COLO829 (cell line): ENCODE data around the gene TIPRL.
A peak's percentile ranks its signal among the peaks of the same experiment; 100 is the strongest.
"Not testable (repeated sequence)": the region's sequence is repeated elsewhere in the genome, so short reads cannot be mapped to it uniquely, and the experiment has no call there.

Experiments used
- DNase-seq: peaks from one replicate; pipeline ENCODE4 v3.0.0; 2012; ENCODE audit warnings: low spot score

The TIPRL gene

DNA sequence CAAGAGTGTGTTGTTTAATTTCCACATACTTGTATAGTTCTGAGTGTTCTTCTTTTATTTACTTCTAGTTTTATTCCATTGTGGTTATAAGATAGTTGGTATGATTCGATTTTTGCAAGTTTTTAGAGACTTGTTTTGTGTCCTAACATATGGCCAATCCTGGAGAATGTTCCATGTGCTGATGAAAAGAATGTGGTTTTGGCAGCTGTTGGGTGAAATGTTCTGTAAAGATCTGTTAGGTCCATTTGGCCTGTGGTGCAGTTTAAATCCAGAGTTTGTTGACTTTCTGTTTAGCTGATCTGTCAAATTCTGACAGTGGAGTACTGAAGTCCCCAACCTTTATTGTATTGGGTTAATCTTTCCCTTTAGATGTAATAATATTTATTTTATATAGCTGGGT is 19.5 kb upstream of the TIPRL start:
- DNase-seq: no peak

DNA sequence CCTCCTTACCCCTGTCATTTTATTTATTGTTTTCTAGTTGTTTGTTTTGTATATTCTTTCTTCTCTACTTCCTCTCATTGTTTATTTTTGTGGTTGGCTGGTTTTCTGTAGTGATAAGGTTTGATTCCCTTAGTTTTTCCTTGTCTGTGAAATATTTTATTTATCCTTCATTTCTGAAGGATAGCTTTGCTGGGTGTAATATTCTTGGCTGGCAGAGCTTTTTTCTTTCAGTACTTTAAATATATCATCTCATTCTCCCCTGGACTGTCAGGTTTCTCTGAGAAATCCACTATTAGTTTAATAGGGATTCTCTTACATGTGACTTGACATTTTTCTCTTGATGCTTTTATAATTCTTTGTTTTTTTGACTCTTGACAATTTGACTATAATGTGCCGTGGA is 18.8 kb upstream of the TIPRL start:
- DNase-seq: no peak

DNA sequence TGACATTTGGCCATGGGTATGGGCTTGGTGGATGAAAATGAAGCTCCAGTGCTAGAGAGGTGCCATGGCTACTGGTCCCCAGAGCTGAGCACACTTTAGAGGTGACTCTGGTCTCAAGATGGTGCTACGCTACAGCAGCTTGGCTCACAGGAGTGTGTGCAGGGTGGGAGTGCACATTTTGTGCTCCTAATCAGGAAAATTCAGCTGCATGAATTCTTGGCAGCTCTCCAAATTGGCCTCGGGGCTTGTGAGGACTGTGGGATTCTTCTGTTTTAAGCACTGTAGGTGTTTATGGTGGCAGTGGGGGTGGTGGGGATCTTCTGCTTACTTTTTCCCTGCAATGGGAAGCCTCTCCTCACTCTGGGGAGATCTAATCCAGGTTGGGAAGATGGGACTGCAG is 17.3 kb upstream of the TIPRL start:
- DNase-seq: no peak

DNA sequence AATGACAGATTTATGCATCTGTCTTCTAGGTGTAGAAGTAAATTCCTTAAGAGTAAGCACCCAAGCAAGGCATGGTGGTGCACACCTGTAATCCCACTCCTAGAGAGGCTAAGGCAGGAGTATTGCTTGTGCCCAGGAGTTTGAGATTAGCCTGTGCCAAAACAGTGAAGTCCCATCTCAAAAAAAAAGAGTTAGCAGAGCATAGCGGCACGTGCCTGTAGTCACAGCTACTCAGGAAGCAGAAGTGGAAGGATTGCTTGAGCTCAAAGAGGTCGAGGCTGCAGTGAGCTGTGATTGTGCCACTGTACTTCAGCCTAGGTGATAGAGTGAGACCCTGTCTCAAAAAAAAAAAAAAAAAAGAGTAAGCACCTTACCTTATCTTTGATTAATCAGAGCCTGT is 15.1 kb upstream of the TIPRL start:
- DNase-seq: no peak

DNA sequence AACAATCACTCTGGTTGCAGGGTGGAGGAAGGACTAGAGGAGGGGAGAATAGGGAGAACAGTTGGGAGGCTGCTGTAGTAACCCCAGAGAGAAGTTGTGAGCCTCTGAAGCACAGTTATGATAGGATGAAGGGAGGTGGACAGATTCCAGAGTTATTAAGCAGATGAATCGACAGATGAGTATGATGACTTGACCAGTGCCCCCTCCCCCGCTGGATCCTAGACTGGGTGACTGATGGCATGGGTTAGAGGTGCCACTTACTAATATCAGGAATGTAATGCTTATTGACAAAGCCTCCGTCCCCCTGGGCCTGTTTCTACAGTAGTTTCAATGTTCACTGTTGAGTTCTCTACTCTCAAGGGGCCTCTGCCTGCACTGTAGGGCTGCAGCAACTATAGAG is 14.0 kb upstream of the TIPRL start:
- DNase-seq: no peak

DNA sequence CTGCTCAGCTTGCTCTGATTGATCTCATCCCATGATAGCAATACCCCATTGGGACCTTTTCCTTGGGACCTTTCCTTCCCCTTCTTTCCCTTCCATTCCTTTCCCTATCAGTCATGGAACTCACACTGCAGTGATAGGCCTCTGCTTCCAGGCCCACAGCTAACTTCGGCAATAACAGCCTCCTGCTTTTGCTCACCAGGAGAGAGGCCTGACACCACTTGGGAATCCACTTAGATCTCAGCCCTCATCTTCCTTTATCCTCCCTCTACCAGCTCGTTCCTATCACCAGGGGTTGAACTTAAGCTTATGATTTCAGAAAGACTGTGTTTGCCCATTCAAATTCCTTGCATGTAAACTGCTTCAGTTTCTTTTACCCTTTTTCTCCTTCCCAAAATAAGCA is 11.0 kb upstream of the TIPRL start:
- no peak for DNase-seq

DNA sequence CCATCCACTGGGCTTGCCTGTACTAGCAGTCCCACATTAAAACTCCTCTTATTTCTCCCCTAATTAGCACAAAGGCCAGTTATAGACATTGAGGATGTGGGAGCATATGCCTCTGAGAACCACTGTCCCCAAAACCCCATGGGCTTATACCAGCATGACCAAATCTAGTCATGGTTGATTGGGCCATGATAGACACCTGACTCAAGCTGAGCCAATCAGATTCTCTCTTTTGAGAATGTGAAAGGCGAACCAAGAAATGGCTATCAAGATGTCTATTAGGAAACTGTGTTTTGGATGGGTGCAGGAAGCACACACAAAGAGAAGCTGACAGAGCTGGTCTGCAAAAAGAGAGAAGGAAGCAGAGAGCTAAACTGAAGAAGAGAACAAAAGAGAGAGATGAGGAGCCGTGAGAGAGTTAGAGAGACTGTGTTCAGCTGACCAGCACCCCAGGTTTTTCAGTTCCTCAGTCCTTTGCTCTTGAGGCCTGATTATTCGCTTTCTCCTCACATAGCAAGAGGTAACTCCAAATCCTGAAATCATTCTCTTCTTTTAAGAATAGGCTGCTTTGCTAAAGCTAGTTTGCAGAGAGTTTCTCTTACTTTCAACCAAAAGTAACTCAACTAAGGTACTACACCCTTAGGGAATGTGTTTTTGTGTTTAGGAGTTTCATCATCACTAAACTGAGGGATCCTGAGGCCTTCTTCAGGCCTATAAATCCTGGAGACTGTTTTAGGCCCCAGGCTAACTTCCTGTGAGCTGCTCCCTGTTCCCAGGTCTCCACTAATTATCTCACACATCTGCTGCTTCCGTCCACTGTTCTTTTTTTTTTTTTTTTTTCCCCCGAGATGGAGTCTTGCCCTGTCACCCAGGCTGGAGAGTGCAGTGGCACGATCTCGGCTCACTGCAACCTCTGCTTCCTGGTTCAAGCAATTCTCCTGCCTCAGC is 7.9 kb upstream of the TIPRL start:
- no peak for DNase-seq

DNA sequence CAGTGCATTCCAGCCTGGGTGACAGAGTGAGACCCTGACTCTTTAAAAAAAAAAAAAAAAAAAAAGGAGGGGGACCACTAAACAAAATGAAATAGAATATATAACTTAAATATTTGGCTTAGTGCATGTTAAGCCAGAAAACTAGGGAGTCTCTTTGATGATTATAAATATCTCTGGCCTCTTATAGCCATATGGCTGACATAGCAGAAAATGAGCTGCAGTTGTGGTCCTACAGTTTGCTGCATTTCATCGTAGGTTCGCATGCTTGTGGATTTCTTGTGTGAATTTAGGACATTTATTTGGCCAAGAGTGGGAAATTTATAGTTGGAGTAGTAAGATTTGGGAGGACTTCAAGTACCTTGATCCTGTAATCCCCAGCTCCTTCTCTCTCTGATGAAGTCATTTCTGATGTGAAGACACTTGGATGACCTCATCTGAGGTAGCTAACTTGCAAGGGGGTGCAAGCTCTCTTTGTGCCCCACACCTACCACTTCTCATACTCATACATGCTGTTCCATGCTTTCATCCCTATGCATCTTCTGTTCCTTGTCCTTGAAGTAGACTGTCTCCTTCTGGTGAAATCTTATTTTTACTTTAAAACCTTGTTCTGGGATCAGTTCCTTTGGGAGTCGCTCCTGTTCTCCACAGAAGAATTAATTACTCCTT is 6.4 kb upstream of the TIPRL start:
- DNase-seq: no peak

DNA sequence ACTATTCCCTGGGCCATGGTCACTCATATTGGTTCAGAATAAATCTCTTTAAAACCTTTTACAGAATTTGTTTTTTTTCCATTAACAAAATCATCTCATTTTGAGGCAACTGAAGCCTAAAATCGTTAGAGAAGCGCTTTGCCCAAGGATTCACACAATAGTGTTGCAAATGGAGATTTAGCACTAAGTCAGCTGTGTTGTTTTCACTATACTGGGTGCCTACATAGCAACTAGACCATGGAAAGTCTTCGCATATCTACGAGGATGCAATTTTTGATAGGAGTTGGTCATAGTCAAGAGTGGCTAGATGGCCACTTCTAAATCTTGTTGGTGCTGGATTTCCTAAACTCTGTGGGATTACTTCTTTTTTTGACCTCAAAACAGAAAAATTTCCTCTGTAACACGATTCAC is 530 bp upstream of the TIPRL start:
- no peak for DNase-seq

DNA sequence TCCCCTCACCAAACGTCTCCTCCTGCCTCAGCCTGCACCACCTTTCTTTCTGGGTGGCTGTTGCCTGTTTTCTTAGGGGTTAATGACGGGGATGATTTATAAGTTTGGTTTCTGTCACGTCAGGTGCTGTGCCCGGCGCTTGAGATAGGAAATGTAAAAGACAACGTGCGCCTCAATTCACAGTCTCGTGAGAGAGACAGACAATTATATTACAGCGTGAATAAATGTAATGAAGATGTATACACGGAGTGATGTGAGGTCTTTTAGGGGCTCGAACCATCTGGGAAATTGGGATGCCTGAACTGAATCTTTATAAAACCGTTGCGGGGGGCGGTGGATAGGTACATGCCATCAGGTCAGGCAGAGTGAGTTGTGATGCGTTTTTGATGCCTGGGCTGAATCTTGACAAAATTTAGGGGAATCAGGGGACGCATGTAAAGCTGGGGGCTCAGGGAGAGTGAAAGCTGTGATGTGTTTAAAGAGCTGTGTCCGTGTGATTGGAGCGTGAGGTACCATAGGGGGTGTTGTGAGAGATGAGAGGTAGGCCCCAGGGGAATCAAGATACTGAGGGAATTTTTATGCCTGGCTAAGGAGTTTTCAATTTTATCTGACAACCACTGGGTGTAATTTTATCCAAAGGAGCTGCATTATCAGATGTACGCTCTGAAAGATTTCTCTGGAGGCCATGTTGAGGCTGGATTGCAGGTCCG is 831 bp downstream of the TIPRL start:
- DNase-seq: peak; percentile 28

DNA sequence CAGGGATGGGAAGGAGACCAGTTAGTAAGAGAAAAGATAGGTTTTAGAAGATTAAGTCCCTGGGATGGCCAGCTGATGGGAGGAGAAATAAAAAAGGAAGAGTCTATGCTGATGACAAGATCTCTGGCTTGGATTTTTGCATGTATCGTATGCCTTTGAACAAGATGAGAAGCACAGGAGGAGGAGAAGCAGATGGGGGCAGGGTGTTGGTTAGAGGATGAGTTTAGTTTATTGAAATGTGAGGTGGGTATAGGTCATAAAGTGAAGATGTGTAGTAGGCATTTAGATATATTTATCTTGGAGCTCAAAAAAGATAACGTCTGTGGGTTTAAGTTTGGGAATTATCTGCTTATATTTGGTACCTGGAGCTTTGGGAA is 1.4 kb downstream of the TIPRL start:
- peak; percentile 20 for DNase-seq

DNA sequence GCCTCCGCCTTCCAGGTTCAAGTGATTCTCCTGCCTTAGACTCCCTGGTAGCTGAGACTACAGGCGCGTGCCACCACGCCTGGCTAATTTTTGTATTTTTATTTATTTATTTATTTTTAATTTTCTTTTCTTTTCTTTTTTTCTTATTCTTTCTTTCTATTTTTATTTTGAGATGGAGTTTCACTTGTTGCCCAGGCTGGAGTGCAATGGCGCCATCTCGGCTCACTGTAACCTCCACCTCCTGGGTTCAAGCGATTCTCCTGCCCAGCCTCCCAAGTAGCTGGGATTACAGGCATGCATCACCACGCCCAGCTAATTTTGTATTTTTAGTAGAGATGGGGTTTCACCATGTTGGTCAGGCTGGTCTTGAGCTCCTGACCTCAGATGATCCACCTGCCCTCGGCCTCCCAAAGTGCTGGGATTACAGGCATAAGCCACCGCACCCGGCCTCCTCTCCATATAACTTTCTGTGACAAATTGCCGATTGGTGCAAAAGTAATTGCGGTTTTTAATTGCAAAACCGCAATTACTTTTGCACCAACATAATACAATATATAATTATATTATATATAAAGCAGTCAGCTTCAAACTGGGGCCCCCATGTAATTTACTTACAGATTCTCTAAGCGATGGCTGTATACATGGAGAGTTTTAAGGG is 2.4 kb downstream of the TIPRL start:
- DNase-seq: not testable (repeated sequence)

DNA sequence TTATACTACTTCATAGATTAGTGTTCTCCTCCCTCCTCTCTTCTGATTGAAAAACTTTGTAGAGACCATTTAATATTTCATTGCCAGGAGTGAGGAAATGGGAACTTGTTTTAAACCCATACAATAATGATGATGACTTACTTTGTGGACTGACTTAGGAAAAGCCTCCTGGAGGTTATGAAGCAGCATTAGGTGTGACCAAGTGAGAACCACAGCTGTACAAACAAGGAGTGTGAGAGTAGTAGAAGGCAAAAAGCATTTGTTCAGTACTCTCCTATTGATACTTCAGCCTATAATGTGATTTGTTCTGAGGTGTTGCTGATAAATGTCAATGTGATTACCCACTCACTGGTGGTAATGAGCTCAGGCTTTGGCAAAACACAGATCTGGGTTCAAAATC is 8.4 kb downstream of the TIPRL start:
- no peak for DNase-seq

DNA sequence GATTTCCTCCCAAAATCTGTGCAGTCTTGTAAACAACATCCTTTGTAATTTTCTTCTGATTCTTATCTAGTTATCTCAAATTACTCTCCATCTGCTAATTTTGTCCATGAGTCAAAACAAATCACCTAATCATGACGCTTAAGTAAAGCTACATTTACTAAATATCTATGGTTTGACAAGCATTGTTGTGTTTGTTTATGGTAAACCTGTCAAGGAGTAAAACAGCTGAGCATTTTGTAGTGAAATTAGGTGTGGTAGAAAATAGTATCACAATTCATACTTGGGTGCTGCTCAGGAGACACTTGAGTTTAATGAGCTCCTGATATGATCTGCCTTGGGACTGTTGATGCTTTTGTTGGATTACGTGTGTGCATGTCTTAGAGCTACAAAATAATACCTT is 11.6 kb downstream of the TIPRL start:
- DNase-seq: no peak

DNA sequence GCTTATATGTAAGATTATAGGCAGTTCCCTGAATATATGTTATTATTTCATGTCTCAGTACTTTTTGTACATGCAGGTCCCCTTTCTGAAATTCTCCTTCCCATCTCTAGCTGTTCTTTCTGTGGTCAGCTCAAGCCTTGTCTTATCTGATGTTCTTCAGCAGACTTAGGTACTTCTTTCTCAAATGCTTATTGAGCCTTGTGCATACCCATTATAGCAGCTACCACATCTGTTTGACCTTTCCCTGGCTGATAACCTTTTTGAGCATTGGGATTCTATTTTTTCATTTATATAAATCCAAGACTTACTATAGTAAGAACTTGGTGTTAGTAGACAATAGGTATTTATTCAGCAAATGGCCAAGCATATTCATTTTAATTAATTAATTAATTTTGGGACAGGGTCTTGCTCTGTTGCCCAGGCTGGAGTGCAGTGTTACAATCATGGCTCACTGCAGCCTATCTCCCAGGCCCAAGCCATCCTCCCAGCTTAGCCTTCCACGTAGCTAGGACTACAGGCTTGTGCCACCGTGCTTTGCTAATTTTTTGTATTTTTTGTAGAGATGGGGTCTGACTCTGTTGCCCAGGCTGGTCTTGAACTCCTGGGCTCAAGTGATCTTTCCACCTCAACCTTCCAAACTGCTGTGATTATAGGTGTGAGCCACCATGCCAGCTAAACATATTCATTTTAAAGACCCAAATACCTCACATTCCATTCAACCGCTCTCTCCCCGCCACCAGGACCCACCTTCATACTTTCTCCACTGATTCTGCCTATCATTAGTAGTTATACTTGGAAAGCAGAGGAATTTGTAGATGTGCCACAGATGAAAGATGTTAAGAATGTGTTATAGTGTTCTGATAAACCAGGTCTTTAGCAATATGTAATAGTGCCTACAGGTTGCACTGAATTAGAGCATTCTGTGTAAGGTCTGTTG is 16.7 kb downstream of the TIPRL start:
- no peak for DNase-seq

DNA sequence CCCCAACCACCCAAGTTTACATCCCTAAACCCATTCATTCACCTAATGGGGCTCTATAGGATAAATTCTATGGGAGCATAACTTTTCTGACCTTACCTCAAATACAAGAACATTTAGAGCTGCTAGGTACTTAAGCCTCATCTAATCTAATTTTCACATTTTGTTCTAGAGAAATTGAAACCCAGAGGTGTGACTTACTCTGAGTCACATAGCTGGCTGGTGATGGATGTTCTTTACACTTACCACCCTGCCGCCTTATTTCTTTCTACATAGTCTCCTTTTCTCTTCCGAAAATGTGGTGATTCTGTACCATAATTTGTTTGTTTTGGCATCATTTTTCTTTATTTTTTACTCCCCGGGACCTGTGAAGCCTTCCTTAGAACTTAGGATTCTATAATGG is 20.3 kb downstream of the TIPRL start:
- no peak for DNase-seq

DNA sequence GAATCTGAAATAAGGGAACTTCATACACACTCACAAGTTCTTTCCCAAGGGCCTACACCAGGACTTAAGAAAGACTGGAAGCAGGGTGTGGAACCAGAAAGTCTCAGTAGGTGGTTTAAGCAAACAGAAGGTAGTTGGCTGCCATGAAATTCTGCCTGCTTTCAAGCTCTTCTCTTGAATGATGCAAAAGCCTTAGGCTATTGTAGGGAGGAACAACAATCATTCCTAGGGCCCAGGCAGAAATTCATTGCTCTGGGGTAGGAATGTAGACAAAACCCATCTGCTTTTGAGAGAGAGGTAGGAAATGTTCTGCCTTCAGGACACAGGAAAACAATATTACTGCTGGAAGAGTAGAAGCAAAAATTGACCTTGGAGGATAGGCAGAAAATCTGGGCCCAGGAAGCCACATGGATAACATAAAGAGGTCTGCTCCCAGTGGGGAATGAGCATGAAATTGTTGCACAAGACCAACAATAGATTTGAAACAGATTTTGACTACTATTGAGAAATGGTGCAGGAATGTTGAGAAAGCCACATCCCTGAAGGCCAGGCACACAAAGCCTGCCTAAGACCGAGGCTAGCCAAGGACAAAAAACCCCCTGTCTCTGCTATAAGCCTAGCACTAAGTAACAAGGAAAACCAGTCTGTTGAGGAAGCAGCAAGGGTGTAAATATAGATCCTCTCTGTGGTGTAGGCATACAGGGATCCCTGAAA is 24.3 kb downstream of the TIPRL start:
- peak; percentile 71 for DNase-seq

DNA sequence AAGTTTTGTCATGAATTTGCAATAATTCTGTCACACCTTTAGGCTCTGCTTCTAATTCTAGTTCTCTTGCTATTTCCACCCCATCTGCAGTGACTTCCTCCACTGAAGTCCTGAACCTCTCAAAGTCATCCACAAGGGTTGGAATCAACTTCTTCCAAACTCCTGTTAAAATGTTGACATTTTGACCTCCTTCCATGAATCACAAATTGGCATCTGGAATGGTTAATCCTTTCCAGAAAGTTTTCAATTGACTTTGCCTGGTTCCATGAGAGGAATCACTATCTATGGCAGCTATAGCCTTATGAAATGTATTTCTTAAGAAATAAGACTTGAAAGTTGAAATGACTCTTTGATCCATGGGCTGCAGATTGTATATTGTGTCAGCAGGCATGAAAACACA is 27.3 kb downstream of the TIPRL start:
- DNase-seq: no peak

DNA sequence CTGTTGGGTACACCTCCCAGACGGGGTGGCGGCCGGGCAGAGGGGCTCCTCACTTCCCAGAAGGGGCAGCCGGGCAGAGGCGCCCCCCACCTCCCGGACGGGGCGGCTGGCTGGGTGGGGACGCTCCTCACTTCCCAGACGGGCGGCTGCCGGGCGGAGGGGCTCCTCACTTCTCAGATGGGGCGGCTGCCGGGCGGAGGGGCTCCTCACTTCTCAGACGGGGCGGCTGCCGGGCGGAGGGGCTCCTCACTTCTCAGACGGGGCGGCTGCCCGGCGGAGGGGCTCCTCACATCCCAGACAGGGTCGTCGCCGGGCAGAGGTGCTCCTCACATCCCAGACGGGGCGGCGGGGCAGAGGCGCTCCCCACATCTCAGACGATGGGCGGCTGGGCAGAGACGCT is 28.9 kb downstream of the TIPRL start:
- not testable (repeated sequence) for DNase-seq

DNA sequence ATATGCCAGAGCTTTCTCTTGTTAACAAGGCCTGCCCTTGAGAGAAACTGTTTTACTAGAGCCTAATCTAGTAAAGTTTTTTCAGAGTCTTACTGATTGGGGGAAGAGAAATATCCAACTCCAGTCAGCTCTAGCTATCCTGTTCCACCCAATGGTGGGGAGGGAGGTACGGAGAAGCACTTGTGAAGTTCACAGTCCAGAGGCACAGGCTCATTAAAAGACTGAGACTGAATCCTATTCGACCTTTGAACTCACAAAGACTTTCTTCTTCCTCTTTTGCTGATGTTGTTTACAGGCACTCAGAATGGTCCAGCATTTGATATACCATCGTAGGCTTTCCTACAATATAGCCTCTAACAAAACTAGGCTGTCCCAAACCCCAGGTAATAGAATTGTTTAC is 31.6 kb downstream of the TIPRL start:
- no peak for DNase-seq

DNA sequence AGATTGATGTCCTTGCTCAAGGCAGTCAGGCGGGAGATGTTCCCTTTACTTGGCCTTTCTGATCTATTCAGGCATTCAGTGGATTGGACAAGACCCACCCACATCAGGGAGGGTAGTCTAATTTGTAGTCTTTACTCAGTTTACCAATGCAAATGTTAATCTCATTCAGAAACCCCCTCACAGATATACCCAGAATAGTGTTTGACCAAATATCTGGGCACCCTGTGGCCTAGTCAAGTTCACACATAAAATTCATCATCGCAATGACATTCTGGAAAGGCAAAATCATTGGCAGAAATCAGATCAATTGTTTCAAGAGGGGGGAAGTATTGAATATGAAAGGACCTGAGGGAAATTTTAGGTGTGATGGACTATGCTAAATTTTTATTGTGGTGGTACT is 34.6 kb downstream of the TIPRL start:
- DNase-seq: no peak
